ENCODE measurements around the gene SYT10.
"Not testable (repeated sequence)": the region's sequence is repeated elsewhere in the genome, so short reads cannot be mapped to it uniquely, and the experiment has no call there.

The SYT10 gene

GRCh38 chr12:33429468-33429867, 10.2 kb downstream of the SYT10 start:
- H3K4me1 ChIP-seq (ENCODE audit: insufficient read depth, low read length) = no peaks in the 10 kb centered on the region
- H3K9ac ChIP-seq (ENCODE audit: low read depth, low read length) = no peak overlapping the region
- H3K9me3 ChIP-seq (ENCODE audit: control insufficient read depth, insufficient read depth, low read length) = no peaks in the 10 kb centered on the region

DNA sequence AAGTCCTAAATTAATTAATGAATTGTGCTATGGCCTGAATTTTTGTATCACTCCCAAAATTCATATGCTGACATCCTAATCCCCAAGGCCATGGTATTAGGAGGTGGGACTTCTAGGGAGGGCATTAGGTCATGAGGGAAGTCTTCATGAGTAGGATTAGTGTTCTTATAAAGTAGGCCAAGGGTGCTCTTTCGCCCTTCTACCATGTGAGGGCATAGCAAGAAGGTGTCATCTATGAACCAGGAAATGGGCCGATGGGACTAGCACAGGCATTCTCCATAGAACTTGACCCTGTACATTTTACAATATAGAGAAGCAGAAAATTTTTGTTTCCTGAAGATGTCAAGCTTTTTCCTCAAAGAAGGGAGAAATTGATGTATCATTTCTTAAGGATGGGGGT, 12.5 kb downstream of the SYT10 start:
- Histone ChIP-seq H3K9ac (ENCODE audit: low read depth, low read length) (no peak overlapping the region), H3K9me3 (ENCODE audit: control insufficient read depth, insufficient read depth, low read length) (no peaks in the 10 kb centered on the region), H3K36me3 (ENCODE audit: insufficient read depth, low read length) (no peaks in the 10 kb centered on the region), H3K4me1 (ENCODE audit: insufficient read depth, low read length) (no peaks in the 10 kb centered on the region)

More at GRCh38 chr12:33429468-33429867, 10.2 kb downstream of the SYT10 start:
- no peaks in the 10 kb centered on the region for H3K36me3 ChIP-seq (ENCODE audit: insufficient read depth, low read length)

DNA sequence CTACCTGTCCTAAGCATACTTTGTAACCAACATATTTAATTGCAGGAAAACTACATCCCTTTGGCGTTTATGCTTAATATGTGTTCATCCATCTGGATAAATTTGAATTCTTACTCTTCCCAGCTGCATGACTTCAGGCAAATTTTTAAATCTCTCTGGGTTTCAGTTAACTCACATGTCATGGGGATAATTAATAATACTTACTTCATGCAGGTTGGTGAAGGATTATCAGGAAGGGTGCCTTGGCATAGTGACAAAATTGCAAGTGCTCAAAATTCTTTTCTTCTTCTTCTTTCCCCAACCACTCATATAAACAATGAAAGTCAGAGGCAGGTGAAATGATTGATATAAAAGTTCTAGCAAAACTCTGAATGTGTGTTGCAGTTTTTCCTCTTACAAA, 15.9 kb downstream of the SYT10 start:
- no peaks in the 10 kb centered on the region for H3K9me3 ChIP-seq (ENCODE audit: control insufficient read depth, insufficient read depth, low read length)
- H3K36me3 ChIP-seq (ENCODE audit: insufficient read depth, low read length) = no peaks in the 10 kb centered on the region
- H3K4me1 ChIP-seq (ENCODE audit: insufficient read depth, low read length) = no peaks in the 10 kb centered on the region
- H3K9ac ChIP-seq (ENCODE audit: low read depth, low read length) = no peak overlapping the region

DNA sequence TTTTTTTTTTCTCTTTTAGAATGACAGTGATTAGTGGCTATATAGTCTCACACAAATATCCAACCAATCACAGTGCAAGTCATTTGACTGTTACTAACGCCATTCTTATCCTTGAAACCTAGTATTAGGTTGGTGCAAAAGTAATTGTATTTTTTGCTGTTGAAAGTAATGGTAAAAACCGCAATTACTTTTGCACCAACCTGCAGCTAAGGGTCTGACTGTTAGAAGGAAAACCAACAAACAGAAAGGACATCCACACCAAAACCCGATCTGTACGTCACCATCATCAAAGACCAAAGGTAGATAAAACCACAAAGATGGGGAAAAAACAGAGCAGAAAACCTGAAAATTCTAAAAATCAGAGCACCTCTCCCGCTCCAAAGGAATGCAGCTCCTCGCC, 27.2 kb downstream of the SYT10 start:
- H3K36me3 ChIP-seq (ENCODE audit: insufficient read depth, low read length); H3K4me1 ChIP-seq (ENCODE audit: insufficient read depth, low read length); H3K9me3 ChIP-seq (ENCODE audit: control insufficient read depth, insufficient read depth, low read length); H3K9ac ChIP-seq (ENCODE audit: low read depth, low read length): not testable (repeated sequence)

GRCh38 chr12:33383503-33383902, 56.1 kb downstream of the SYT10 start:
- no peaks in the 10 kb centered on the region for H3K9me3 ChIP-seq (ENCODE audit: control insufficient read depth, insufficient read depth, low read length)
- no peak overlapping the region for H3K9ac ChIP-seq (ENCODE audit: low read depth, low read length)
- no peaks in the 10 kb centered on the region for H3K4me1 ChIP-seq (ENCODE audit: insufficient read depth, low read length)
- no peaks in the 10 kb centered on the region for H3K36me3 ChIP-seq (ENCODE audit: insufficient read depth, low read length)

GRCh38 chr12:33376153-33376552, 63.5 kb downstream of the SYT10 start:
- Histone ChIP-seq H3K4me1 (ENCODE audit: insufficient read depth, low read length) (no peaks in the 10 kb centered on the region), H3K9ac (ENCODE audit: low read depth, low read length) (no peak overlapping the region), H3K36me3 (ENCODE audit: insufficient read depth, low read length) (no peaks in the 10 kb centered on the region)

DNA sequence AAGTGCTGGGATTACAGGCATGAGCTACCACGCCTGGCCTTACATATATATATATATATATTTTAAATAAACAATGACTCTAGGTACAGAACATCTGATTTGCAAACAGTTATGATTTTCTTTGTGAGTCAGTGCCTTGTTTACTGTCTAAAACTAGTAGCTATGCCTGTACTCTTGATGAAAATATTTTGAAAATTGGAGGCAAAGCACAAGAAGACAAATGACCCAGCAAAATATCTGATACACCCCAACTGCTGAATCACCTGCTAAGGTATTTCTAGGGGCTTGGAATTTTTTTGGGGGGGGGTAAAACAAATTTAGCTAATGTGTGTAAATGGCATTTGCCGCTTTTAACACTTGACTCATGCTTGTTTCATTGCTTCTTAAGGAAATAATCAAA, 69.3 kb downstream of the SYT10 start:
- Histone ChIP-seq H3K4me1 (ENCODE audit: insufficient read depth, low read length) (no peaks in the 10 kb centered on the region), H3K36me3 (ENCODE audit: insufficient read depth, low read length) (no peaks in the 10 kb centered on the region), H3K9ac (ENCODE audit: low read depth, low read length) (no peak overlapping the region), H3K9me3 (ENCODE audit: control insufficient read depth, insufficient read depth, low read length) (no peaks in the 10 kb centered on the region)

More at GRCh38 chr12:33376153-33376552, 63.5 kb downstream of the SYT10 start:
- H3K9me3 ChIP-seq (ENCODE audit: control insufficient read depth, insufficient read depth, low read length) = no peaks in the 10 kb centered on the region

GRCh38 chr12:33357181-33357580, 82.4 kb downstream of the SYT10 start:
- Histone ChIP-seq H3K4me1 (ENCODE audit: insufficient read depth, low read length) (no peaks in the 10 kb centered on the region), H3K9ac (ENCODE audit: low read depth, low read length) (no peak overlapping the region), H3K9me3 (ENCODE audit: control insufficient read depth, insufficient read depth, low read length) (no peaks in the 10 kb centered on the region), H3K36me3 (ENCODE audit: insufficient read depth, low read length) (no peaks in the 10 kb centered on the region; the same call in 1 of the 2 replicates)

DNA sequence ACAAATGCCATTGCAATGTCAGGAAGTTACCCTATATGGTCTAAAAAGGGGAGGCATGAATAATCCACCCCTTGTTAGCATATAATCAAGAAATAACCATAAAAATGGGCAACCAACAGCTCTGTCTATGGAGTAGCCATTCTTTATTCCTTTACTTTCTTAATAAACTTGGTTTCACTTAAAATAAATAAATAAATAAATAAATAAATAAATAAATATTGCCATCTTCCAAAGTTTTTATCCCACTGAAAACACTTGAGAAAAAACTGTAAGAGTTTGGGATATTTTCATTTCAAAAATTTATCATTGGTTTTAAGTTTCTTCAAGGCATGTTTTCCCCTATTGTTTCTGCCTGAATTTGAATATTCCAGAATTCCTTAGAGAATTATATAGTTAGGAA, 89.8 kb downstream of the SYT10 start:
- no peak overlapping the region for H3K9ac ChIP-seq (ENCODE audit: low read depth, low read length)
- H3K9me3 ChIP-seq (ENCODE audit: control insufficient read depth, insufficient read depth, low read length) = no peaks in the 10 kb centered on the region
- H3K4me1 ChIP-seq (ENCODE audit: insufficient read depth, low read length) = no peaks in the 10 kb centered on the region
- H3K36me3 ChIP-seq (ENCODE audit: insufficient read depth, low read length) = no peaks in the 10 kb centered on the region

GRCh38 chr12:33331961-33332398, 107.6 kb downstream of the SYT10 start:
- not testable (repeated sequence) for H3K9me3 ChIP-seq (ENCODE audit: control insufficient read depth, insufficient read depth, low read length); H3K36me3 ChIP-seq (ENCODE audit: insufficient read depth, low read length); H3K4me1 ChIP-seq (ENCODE audit: insufficient read depth, low read length); H3K9ac ChIP-seq (ENCODE audit: low read depth, low read length)

- no peaks in the 10 kb centered on the region for H3K4me1 ChIP-seq (ENCODE audit: insufficient read depth, low read length)
- H3K9ac ChIP-seq (ENCODE audit: low read depth, low read length) = no peak overlapping the region
- H3K36me3 ChIP-seq (ENCODE audit: insufficient read depth, low read length) = no peaks in the 10 kb centered on the region
- no peaks in the 10 kb centered on the region; the same call in 1 of the 2 replicates for H3K9me3 ChIP-seq (ENCODE audit: control insufficient read depth, insufficient read depth, low read length)
Observed at GRCh38 chr12:33330940-33331339, 108.7 kb downstream of the SYT10 start.
